ENCODE results near the gene MASP2.
A peak's percentile ranks its signal among the peaks of the same experiment; 100 is the strongest.
"Not testable (repeated sequence)": the region's sequence is repeated elsewhere in the genome, so short reads cannot be mapped to it uniquely, and the experiment has no call there.

The MASP2 gene

GRCh38 chr1:11056504-11056903, 9.5 kb upstream of the MASP2 start:
- H3K36me3 ChIP-seq (ENCODE audit: control insufficient read depth, low read depth, low read length): peaks cover 21% of the 10 kb centered on the region
- peaks cover 4% of the 10 kb centered on the region for H3K4me1 ChIP-seq (ENCODE audit: control insufficient read depth, low read depth, low read length)

DNA sequence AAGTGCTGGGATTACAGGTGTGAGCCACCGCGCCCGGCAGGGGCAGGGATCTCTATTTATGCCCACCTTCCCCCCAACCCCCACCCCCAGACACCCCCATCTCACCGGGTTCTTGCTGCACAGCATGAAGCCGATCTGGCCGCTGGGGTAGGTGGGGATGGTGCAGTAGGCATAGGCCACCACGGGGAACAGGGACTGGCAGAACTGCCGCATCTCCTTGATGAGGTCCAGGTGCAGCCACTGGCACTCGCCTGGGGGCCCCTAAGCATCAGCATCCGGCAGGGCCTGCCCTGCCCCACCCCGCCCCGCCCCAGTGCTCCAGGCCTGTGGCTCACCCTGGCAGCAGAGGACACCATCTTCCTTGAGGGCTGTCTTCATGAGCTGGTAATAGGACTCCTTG, 8.6 kb upstream of the MASP2 start:
- H3K27me3 ChIP-seq (ENCODE audit: control insufficient read depth, insufficient read depth, low read length): no peaks in the 10 kb centered on the region
- no peak overlapping the region for H3K9ac ChIP-seq (ENCODE audit: low read length)
- no peak overlapping the region for H3K27ac ChIP-seq (ENCODE audit: low read length)
- peaks cover 4% of the 10 kb centered on the region for H3K4me1 ChIP-seq (ENCODE audit: control insufficient read depth, low read depth, low read length)
- peaks cover 21% of the 10 kb centered on the region for H3K36me3 ChIP-seq (ENCODE audit: control insufficient read depth, low read depth, low read length)
- H3K9me3 ChIP-seq (ENCODE audit: control insufficient read depth, low read depth, low read length): no peaks in the 10 kb centered on the region
- H3K4me3 ChIP-seq (ENCODE audit: low read length): no peak overlapping the region

More at GRCh38 chr1:11056504-11056903, 9.5 kb upstream of the MASP2 start:
- no peaks in the 10 kb centered on the region for H3K9me3 ChIP-seq (ENCODE audit: control insufficient read depth, low read depth, low read length)
- H3K4me3 ChIP-seq (ENCODE audit: low read length): no peak overlapping the region
- no peaks in the 10 kb centered on the region for H3K27me3 ChIP-seq (ENCODE audit: control insufficient read depth, insufficient read depth, low read length)
- no peak overlapping the region for H3K27ac ChIP-seq (ENCODE audit: low read length)
- H3K9ac ChIP-seq (ENCODE audit: low read length): no peak overlapping the region

GRCh38 chr1:11054666-11055065, 7.6 kb upstream of the MASP2 start:
- Histone ChIP-seq H3K4me1 (ENCODE audit: control insufficient read depth, low read depth, low read length) (peaks cover 4% of the 10 kb centered on the region), H3K9me3 (ENCODE audit: control insufficient read depth, low read depth, low read length) (no peaks in the 10 kb centered on the region), H3K27me3 (ENCODE audit: control insufficient read depth, insufficient read depth, low read length) (no peaks in the 10 kb centered on the region), H3K36me3 (ENCODE audit: control insufficient read depth, low read depth, low read length) (peaks cover 21% of the 10 kb centered on the region), H3K27ac (ENCODE audit: low read length) (no peak overlapping the region), H3K4me3 (ENCODE audit: low read length) (no peak overlapping the region), H3K9ac (ENCODE audit: low read length) (no peak overlapping the region)

DNA sequence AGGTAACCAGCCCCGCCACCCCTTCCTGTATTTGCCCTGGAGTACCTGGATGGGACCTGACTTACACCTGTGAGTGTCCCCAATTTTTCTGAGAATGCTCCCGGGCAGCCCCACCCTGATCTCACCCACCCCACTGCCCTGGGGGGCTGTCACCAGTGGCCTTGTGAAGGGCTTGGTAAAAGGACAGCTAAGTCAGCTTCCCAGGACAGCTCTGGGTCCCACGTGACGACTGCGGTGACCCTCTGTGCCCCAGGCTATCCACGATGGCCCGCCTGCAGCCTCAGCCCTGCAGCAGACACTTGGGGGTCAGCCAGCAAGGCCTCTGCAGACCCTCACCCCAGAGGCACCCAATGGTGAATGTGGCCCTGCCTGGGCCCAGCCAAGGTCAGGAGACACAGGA, 7.1 kb upstream of the MASP2 start:
- H3K4me3 ChIP-seq (ENCODE audit: low read length): no peak overlapping the region
- peaks cover 4% of the 10 kb centered on the region for H3K4me1 ChIP-seq (ENCODE audit: control insufficient read depth, low read depth, low read length)
- H3K27ac ChIP-seq (ENCODE audit: low read length): no peak overlapping the region
- H3K9ac ChIP-seq (ENCODE audit: low read length): no peak overlapping the region
- no peaks in the 10 kb centered on the region for H3K9me3 ChIP-seq (ENCODE audit: control insufficient read depth, low read depth, low read length)
- peaks cover 21% of the 10 kb centered on the region for H3K36me3 ChIP-seq (ENCODE audit: control insufficient read depth, low read depth, low read length)
- H3K27me3 ChIP-seq (ENCODE audit: control insufficient read depth, insufficient read depth, low read length): no peaks in the 10 kb centered on the region

- Histone ChIP-seq H3K4me1 (ENCODE audit: control insufficient read depth, low read depth, low read length) (peaks cover 4% of the 10 kb centered on the region), H3K36me3 (ENCODE audit: control insufficient read depth, low read depth, low read length) (peaks cover 21% of the 10 kb centered on the region), H3K27ac (ENCODE audit: low read length) (no peak overlapping the region), H3K9ac (ENCODE audit: low read length) (no peak overlapping the region), H3K4me3 (ENCODE audit: low read length) (no peak overlapping the region), H3K27me3 (ENCODE audit: control insufficient read depth, insufficient read depth, low read length) (no peaks in the 10 kb centered on the region), H3K9me3 (ENCODE audit: control insufficient read depth, low read depth, low read length) (no peaks in the 10 kb centered on the region)
Measured at GRCh38 chr1:11053758-11054137, 6.7 kb upstream of the MASP2 start.

DNA sequence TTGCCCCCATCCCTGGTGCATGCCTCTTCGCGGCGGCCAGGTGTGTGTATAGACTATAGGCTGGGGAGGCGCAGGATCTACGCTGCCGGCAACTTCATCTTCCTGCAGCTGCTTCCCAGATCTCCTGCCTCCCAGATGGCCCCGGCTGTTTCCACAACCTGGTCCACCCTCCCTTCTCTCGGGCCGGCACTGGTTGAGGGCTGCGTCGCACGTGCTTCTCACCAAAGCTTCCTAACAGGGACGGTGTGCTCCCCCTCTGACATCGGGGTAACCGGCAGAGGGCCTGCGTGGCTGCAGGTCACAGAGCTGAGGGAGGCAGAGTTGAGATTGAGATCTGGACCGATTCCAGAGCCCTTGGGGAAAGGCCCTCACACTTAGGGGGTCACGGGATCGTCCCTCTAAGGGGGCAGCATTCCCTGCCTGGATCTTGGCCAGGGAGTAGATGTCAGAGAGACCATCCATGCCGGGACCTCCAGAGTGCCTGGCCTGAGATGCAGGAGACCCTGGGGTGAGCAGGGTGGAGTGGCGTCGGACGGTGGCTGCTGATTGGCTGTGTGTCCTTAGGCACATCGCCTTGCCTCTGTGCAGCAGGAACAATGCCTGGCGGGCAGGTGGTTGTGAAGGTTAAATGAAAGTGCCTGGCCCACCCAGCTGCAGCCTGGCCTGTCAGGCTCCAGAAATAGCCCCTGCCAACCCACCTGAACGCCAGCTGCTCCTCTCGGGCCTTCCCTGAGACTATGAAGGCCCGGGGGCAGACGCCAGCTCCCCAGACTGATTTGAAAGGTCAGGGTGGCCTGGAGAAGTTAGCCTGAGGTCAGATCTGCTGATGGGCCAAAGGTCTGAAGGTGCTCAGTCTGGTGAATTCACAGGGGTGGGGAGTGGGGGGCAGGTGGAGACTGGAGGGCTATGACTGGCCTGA, 6.1 kb upstream of the MASP2 start:
- Histone ChIP-seq H3K27ac (ENCODE audit: low read length) (no peak overlapping the region), H3K27me3 (ENCODE audit: control insufficient read depth, insufficient read depth, low read length) (no peaks in the 10 kb centered on the region), H3K4me1 (ENCODE audit: control insufficient read depth, low read depth, low read length) (peaks cover 4% of the 10 kb centered on the region), H3K36me3 (ENCODE audit: control insufficient read depth, low read depth, low read length) (peaks cover 19% of the 10 kb centered on the region), H3K4me3 (ENCODE audit: low read length) (no peak overlapping the region), H3K9me3 (ENCODE audit: control insufficient read depth, low read depth, low read length) (no peaks in the 10 kb centered on the region), H3K9ac (ENCODE audit: low read length) (no peak overlapping the region)

DNA sequence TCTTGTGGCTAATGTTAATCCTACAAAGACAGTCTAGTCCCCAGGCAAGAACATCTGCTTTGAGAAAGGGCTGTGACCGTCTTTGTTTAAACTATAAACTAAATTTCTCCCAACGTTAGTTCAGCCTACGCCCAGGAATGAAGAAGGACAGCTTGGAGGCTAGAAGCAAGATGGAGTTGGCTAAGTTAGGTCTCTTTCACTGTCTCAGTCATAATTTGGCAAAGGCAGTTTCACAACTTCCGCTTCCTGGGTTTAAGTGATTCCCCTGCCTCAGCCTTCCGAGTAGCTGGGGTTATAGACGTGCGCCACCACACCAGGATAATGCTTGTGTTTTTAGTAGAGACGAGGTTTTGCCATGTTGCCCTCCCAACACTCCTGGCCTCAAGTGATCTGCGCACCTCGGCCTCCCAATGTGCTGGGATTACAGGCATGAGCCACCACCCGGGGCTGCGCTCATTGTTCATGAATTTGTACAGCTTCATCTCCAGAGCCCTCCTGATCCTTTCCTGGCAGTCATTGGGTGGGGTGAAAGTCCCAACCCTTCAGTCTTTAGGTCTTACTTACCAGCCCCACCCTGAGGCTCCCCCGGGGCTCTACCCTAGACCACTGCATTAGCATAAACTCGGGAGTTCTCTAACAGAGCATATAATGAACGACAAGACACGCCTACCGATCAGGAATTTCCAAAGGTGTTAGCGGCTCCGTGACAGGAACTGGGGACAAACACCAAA, 4.9 kb upstream of the MASP2 start:
- Histone ChIP-seq H3K36me3 (ENCODE audit: control insufficient read depth, low read depth, low read length) (peaks cover 16% of the 10 kb centered on the region), H3K9ac (ENCODE audit: low read length) (no peak overlapping the region), H3K9me3 (ENCODE audit: control insufficient read depth, low read depth, low read length) (no peaks in the 10 kb centered on the region), H3K4me1 (ENCODE audit: control insufficient read depth, low read depth, low read length) (peaks cover 4% of the 10 kb centered on the region), H3K4me3 (ENCODE audit: low read length) (no peak overlapping the region), H3K27ac (ENCODE audit: low read length) (no peak overlapping the region), H3K27me3 (ENCODE audit: control insufficient read depth, insufficient read depth, low read length) (no peaks in the 10 kb centered on the region)

- H3K9me3 ChIP-seq (ENCODE audit: control insufficient read depth, low read depth, low read length); H3K27me3 ChIP-seq (ENCODE audit: control insufficient read depth, insufficient read depth, low read length); H3K9ac ChIP-seq (ENCODE audit: low read length); H3K4me3 ChIP-seq (ENCODE audit: low read length); H3K27ac ChIP-seq (ENCODE audit: low read length); H3K4me1 ChIP-seq (ENCODE audit: control insufficient read depth, low read depth, low read length); H3K36me3 ChIP-seq (ENCODE audit: control insufficient read depth, low read depth, low read length): not testable (repeated sequence)
Measured at GRCh38 chr1:11051121-11051520, 4.1 kb upstream of the MASP2 start.

DNA sequence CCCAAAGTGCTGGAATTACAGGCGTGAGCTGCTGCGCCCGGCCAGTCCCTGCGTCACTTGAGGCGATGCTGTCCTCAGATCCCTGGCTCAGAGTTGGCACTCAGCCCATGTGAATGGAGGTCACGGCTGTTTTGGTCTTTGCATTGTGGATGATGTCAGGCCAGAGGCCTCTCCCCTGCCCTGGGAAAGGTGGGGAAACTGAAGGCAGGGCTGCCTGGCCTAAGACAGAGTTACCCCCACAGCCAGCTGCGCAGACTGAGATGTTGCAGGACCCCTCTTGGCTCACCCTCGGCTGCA, 821 bp downstream of the MASP2 start:
- Histone ChIP-seq H3K36me3 (ENCODE audit: control insufficient read depth, low read depth, low read length) (no peaks in the 10 kb centered on the region), H3K9me3 (ENCODE audit: control insufficient read depth, low read depth, low read length) (no peaks in the 10 kb centered on the region), H3K27ac (ENCODE audit: low read length) (no peak overlapping the region), H3K9ac (ENCODE audit: low read length) (no peak overlapping the region), H3K4me3 (ENCODE audit: low read length) (no peak overlapping the region), H3K4me1 (ENCODE audit: control insufficient read depth, low read depth, low read length) (no peaks in the 10 kb centered on the region), H3K27me3 (ENCODE audit: control insufficient read depth, insufficient read depth, low read length) (no peaks in the 10 kb centered on the region)

DNA sequence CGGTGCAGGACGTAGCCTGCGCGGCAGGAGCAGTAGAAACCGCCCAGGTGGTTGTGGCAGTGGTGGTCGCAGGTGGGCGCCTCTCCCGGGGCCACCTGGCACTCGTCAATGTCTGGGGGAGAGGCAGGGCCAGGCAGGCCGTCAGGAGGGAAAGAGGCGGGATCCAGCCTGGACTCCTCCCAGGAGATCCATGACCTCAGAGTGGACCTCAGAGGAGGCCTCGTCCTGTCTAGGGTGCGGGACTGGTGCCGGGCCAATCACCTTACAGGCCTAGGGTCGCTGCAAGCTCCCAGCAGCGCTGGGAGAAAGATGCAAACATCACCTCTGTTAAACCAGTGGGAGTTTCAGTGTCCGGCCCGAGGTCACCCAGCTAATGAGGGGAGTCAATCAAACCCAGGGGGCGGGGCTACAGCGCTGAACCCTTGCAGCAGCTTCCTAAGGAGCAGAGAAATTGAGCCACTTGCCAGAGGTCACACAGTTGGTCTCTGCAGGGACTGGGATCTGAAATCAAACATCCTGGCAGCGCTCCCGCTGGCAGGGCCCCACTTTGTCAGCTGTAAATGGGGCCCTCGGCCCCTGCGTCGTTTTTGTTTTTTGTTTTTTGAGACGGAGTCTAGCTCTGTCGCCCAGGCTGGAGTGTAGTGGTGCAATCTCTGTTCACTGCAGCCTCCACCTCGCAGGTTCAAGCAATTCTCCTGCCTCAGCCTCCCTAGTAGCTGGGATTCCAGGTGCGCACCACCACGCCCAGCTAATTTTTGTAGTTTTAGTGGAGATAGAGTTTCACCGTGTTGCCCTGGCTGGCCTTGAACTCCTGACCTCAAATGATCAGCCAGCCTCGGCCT, 1.4 kb downstream of the MASP2 start:
- H3K4me1 ChIP-seq (ENCODE audit: control insufficient read depth, low read depth, low read length): no peaks in the 10 kb centered on the region
- no peak overlapping the region for H3K9ac ChIP-seq (ENCODE audit: low read length)
- H3K4me3 ChIP-seq (ENCODE audit: low read length): peak overlapping the region; percentile 44
- H3K27me3 ChIP-seq (ENCODE audit: control insufficient read depth, insufficient read depth, low read length): no peaks in the 10 kb centered on the region
- H3K27ac ChIP-seq (ENCODE audit: low read length): no peak overlapping the region
- no peaks in the 10 kb centered on the region for H3K36me3 ChIP-seq (ENCODE audit: control insufficient read depth, low read depth, low read length)
- H3K9me3 ChIP-seq (ENCODE audit: control insufficient read depth, low read depth, low read length): no peaks in the 10 kb centered on the region

GRCh38 chr1:11044849-11045427, 2.1 kb downstream of the MASP2 start:
- Histone ChIP-seq H3K27me3 (ENCODE audit: control insufficient read depth, insufficient read depth, low read length) (no peaks in the 10 kb centered on the region), H3K27ac (ENCODE audit: low read length) (no peak overlapping the region), H3K4me1 (ENCODE audit: control insufficient read depth, low read depth, low read length) (no peaks in the 10 kb centered on the region), H3K4me3 (ENCODE audit: low read length) (no peak overlapping the region), H3K36me3 (ENCODE audit: control insufficient read depth, low read depth, low read length) (no peaks in the 10 kb centered on the region), H3K9ac (ENCODE audit: low read length) (no peak overlapping the region), H3K9me3 (ENCODE audit: control insufficient read depth, low read depth, low read length) (no peaks in the 10 kb centered on the region)

Measured in iPS-18a (cell line).